K562 (cell line): Measurements from ENCODE around the gene TNFRSF6B. TPM values are rescaled to one million over a fixed set of nuclear protein-coding genes. Genes with fewer than 3 reads are reported as not detected.

Experiments
- CTBP1 ChIP-seq: fragments of 450-650 bp; IDR thresholded peaks from 2 replicates; pipeline ENCODE4 v1.6.1; 2016; ENCODE audit warnings: borderline replicate concordance
- EP300 ChIP-seq: IDR thresholded peaks from 2 replicates; pipeline ENCODE4 v1.6.1; 2012; ENCODE audit warnings: low read length, improper control_type of control experiment
- RNF219 ChIP-seq: fragments of 250-450 bp; sonication (Bioruptor Pico); IDR thresholded peaks from 2 replicates; pipeline ENCODE4 v1.5.0; 2022; ENCODE audit warnings: mild to moderate bottlenecking
- SAFB ChIP-seq: fragments of 200-400 bp; formaldehyde crosslinking; IDR thresholded peaks from 2 replicates; pipeline ENCODE4 v1.6.1; 2017; ENCODE audit warnings: low read depth, low read length, borderline replicate concordance
- TGIF2 ChIP-seq: sonication (generic); formaldehyde crosslinking; IDR thresholded peaks from 2 replicates; pipeline ENCODE4 v1.8.1; 2022; ENCODE audit warnings: mild to moderate bottlenecking, missing genetic modification reagents, moderate library complexity
- ZNF518B ChIP-seq: fragments of 250-450 bp; sonication (Bioruptor Pico); IDR thresholded peaks from 2 replicates; pipeline ENCODE4 v1.5.0; 2021; ENCODE audit warnings: mild to moderate bottlenecking, moderate library complexity
- ZNF561 ChIP-seq: fragments of 450-650 bp; formaldehyde crosslinking; conservative IDR thresholded peaks from 2 replicates; pipeline ENCODE4 v1.4.0; 2020; ENCODE audit warnings: mild to moderate bottlenecking, moderate library complexity
- ZSCAN29 ChIP-seq: fragments of 450-650 bp; IDR thresholded peaks from 2 replicates; pipeline ENCODE4 v1.6.1; 2017
- polyA plus RNA-seq, 8 experiments: library from polyadenylated mRNA; depleted of rRNA in 4 of 8; stranded (reverse) in 5 of 8; unstranded in 3 of 8; fragments of >200 nt; fragmentation: Nextera tagmentation in 2 of 8; fragmentation: Illumina TruSeq in 1 of 8; extraction: Ambion mirVana in 2 of 8; extraction: Trizol in 1 of 8; gene quantifications; 2 replicates each; pipeline versions ENCODE4 v1.2.1 to v1.2.3, GENCODE V29; 2011 to 2014; ENCODE audit warnings: inconsistent platforms in 1 of 8, missing spikeins in 1 of 8
- total RNA-seq, 7 experiments: library from RNA; depleted of rRNA in 6 of 7; stranded (reverse); fragments of >200 nt in 6 of 7; fragmentation: Illumina TruSeq in 2 of 7; extraction: Trizol in 2 of 7; gene quantifications; 2 replicates each; pipeline versions ENCODE4 v1.2.1 to v1.2.3, GENCODE V29; 2011 to 2021; ENCODE audit warnings: low replicate concordance in 1 of 7
- TF ChIP-seq, protein P1 (sequence below): sonication (generic); formaldehyde crosslinking; IDR thresholded peaks from 2 replicates; pipeline ENCODE4 v1.8.1; 2023; ENCODE audit warnings: missing genetic modification reagents, mild to moderate bottlenecking, borderline replicate concordance
- TF ChIP-seq, protein P2 (sequence below): fragments of 250-450 bp; sonication (Bioruptor Pico); IDR thresholded peaks from 2 replicates; pipeline ENCODE4 v1.4.0; 2020

TNFRSF6B gene
- total and polyA plus RNA-seq, 9 of the 15 experiments (the other 6 are each of a cell fraction or from before 2014, with no cell fraction given) = 0.10 to 3.5 (median 0.32) TPM; not detected in 6

DNA sequence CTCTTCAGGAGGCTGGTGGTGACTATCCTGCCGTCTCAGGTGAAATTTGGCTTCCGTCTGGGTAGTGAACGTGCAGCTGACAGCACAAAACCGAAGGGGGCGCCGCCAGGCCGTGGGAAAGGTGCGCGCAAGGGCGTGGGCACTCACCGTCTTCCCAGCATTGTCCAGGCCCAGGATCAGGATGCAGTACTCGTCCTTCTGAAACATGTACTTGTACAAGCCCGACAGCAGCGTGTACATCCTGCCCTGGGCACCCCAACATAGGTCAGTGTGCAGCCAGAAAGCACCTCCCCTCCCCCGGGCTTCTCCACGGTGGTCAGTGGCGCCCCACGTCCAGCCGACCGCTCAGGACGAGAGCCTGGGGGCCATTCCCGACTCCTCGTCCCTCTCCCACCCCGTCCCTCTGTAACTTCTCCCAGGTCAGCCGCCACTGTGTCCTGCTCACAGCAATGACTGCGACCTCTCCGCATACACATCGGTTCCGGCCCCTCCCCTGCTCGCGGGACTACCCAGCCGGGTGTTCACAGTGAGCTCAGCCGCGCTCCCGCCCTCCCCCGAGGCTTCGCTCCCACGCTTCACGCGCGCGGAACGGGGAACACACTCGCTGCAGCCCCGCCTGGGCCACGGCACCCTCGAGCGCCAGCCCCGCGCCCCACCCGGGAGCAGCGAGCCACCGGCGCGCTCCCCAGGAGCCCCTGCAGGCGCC, 10.6 kb downstream of the TNFRSF6B start (continued):
- TF ChIP-seq, protein P1, sequence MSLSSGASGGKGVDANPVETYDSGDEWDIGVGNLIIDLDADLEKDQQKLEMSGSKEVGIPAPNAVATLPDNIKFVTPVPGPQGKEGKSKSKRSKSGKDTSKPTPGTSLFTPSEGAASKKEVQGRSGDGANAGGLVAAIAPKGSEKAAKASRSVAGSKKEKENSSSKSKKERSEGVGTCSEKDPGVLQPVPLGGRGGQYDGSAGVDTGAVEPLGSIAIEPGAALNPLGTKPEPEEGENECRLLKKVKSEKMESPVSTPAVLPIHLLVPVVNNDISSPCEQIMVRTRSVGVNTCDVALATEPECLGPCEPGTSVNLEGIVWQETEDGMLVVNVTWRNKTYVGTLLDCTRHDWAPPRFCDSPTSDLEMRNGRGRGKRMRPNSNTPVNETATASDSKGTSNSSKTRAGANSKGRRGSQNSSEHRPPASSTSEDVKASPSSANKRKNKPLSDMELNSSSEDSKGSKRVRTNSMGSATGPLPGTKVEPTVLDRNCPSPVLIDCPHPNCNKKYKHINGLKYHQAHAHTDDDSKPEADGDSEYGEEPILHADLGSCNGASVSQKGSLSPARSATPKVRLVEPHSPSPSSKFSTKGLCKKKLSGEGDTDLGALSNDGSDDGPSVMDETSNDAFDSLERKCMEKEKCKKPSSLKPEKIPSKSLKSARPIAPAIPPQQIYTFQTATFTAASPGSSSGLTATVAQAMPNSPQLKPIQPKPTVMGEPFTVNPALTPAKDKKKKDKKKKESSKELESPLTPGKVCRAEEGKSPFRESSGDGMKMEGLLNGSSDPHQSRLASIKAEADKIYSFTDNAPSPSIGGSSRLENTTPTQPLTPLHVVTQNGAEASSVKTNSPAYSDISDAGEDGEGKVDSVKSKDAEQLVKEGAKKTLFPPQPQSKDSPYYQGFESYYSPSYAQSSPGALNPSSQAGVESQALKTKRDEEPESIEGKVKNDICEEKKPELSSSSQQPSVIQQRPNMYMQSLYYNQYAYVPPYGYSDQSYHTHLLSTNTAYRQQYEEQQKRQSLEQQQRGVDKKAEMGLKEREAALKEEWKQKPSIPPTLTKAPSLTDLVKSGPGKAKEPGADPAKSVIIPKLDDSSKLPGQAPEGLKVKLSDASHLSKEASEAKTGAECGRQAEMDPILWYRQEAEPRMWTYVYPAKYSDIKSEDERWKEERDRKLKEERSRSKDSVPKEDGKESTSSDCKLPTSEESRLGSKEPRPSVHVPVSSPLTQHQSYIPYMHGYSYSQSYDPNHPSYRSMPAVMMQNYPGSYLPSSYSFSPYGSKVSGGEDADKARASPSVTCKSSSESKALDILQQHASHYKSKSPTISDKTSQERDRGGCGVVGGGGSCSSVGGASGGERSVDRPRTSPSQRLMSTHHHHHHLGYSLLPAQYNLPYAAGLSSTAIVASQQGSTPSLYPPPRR (CRISPR knock-in tag) = no peak
- TF ChIP-seq CTBP1 = peak; percentile 65; the same call in 1 of the 2 replicates
- no peak for TF ChIP-seq TGIF2 (CRISPR knock-in tag)
- no peak for TF ChIP-seq ZSCAN29
- no peak for TF ChIP-seq ZNF561 (CRISPR knock-in tag)
- TF ChIP-seq, protein P2, sequence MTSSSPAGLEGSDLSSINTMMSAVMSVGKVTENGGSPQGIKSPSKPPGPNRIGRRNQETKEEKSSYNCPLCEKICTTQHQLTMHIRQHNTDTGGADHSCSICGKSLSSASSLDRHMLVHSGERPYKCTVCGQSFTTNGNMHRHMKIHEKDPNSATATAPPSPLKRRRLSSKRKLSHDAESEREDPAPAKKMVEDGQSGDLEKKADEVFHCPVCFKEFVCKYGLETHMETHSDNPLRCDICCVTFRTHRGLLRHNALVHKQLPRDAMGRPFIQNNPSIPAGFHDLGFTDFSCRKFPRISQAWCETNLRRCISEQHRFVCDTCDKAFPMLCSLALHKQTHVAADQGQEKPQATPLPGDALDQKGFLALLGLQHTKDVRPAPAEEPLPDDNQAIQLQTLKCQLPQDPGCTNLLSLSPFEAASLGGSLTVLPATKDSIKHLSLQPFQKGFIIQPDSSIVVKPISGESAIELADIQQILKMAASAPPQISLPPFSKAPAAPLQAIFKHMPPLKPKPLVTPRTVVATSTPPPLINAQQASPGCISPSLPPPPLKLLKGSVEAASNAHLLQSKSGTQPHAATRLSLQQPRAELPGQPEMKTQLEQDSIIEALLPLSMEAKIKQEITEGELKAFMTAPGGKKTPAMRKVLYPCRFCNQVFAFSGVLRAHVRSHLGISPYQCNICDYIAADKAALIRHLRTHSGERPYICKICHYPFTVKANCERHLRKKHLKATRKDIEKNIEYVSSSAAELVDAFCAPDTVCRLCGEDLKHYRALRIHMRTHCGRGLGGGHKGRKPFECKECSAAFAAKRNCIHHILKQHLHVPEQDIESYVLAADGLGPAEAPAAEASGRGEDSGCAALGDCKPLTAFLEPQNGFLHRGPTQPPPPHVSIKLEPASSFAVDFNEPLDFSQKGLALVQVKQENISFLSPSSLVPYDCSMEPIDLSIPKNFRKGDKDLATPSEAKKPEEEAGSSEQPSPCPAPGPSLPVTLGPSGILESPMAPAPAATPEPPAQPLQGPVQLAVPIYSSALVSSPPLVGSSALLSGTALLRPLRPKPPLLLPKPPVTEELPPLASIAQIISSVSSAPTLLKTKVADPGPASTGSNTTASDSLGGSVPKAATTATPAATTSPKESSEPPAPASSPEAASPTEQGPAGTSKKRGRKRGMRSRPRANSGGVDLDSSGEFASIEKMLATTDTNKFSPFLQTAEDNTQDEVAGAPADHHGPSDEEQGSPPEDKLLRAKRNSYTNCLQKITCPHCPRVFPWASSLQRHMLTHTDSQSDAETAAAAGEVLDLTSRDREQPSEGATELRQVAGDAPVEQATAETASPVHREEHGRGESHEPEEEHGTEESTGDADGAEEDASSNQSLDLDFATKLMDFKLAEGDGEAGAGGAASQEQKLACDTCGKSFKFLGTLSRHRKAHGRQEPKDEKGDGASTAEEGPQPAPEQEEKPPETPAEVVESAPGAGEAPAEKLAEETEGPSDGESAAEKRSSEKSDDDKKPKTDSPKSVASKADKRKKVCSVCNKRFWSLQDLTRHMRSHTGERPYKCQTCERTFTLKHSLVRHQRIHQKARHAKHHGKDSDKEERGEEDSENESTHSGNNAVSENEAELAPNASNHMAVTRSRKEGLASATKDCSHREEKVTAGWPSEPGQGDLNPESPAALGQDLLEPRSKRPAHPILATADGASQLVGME (CRISPR knock-in tag) = no peak
- no peak for TF ChIP-seq RNF219 (CRISPR knock-in tag)
- peak; percentile 69; the same call in 1 of the 2 replicates for TF ChIP-seq SAFB
- TF ChIP-seq EP300 = no peak
- TF ChIP-seq ZNF518B = no peak
